A549 (cell line): ENCODE results near the gene FOXP1.
A peak's percentile ranks its signal among the peaks of the same experiment; 100 is the strongest.

Source experiments
- CTCF ChIP-seq: fragments of >200 bp; sonication (Bioruptor Twin); formaldehyde crosslinking; IDR thresholded peaks from 3 replicates; pipeline ENCODE4 v1.5.1; 2016
- FOSB ChIP-seq: fragments of 250-450 bp; sonication (Bioruptor Pico); IDR thresholded peaks from 2 replicates; pipeline ENCODE4 v1.5.0; 2020; ENCODE audit warnings: mild to moderate bottlenecking, moderate library complexity
- JUN ChIP-seq, 2 experiments: fragments of >200 bp; sonication (Bioruptor Twin); formaldehyde crosslinking; IDR thresholded peaks; 2 replicates in 1 of 2; 3 replicates in 1 of 2; pipeline ENCODE4 v1.6.1; 2016 to 2017
- RAD21 ChIP-seq, 2 experiments: fragments of >200 bp in 1 of 2; sonication (Bioruptor Twin) in 1 of 2; formaldehyde crosslinking in 1 of 2; IDR thresholded peaks in 1 of 2; conservative IDR thresholded peaks in 1 of 2; 2 replicates in 1 of 2; 3 replicates in 1 of 2; pipeline ENCODE4 v1.6.1; 2012 to 2018; ENCODE audit warnings: inconsistent platforms in 1 of 2
- RCOR1 ChIP-seq: fragments of 150-350 bp; IDR thresholded peaks from 2 replicates; pipeline ENCODE4 v1.6.1; 2014; ENCODE audit warnings: antibody characterized with exemption, low read length, low read depth
- RNF2 ChIP-seq: fragments of 200-600 bp; sonication (generic); IDR thresholded peaks from 2 replicates; pipeline ENCODE4 v1.6.1; 2016; ENCODE audit warnings: low read depth, mild to moderate bottlenecking, antibody characterized with exemption, moderate library complexity, borderline replicate concordance
- USF2 ChIP-seq: fragments of 450-650 bp; IDR thresholded peaks from 2 replicates; pipeline ENCODE4 v1.6.1; 2014; ENCODE audit warnings: antibody characterized with exemption
- TF ChIP-seq, protein P1 (sequence below): IDR thresholded peaks from 2 replicates; pipeline ENCODE4 v1.6.1; 2012; ENCODE audit warnings: low read depth, borderline replicate concordance
- TF ChIP-seq, protein P2 (sequence below): IDR thresholded peaks from 2 replicates; pipeline ENCODE4 v1.6.1; 2012

DNA sequence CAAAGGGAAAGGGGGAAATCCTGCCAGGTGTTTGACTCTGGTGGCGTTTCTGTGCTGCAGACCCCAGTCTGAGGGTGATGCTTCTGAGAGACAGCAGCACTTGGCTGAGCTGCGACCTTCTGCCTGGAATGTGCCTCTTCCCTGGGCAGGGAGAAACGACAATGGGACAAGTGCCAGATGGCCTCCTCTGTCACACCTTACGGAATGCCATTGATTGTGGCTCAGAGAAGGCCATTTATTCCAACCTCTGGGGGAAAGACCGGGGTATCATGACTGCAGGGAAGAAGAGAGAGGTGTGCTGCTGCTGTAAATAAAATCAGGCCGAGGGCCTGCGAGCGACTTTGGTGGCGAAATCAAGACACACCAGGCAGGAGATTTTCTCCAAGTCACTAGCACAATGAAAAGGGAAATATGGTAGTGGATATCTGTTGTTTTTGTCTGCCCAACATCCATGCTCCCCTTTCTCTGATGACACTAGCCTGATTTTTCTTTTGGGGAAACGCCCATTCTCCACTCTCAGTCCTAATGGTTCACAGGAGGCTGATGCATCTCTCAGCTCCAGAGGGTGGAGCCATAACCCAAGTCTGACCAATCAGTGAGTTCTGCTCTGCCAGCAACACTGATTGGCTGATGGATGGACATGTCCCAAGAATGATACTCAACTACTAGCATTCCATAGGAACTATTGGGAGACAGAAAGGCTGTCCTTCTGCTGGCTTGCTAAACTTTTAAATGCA is 336.1 kb downstream of the FOXP1 start:
- TF ChIP-seq CTCF (no peak), USF2 (no peak), FOSB (CRISPR knock-in tag) (no peak), RCOR1 (no peak), RNF2 (no peak), RAD21 (conservative IDR thresholded peaks at IDR 0.05 in 1 of 2, IDR thresholded peaks at IDR 0.05 in 1 of 2) (0 out of 5 replicates have a peak, but pooled peaks of 1 of the 2 experiments have one; percentile 6), JUN (IDR thresholded peaks at IDR 0.05) (no peak)
- TF ChIP-seq, protein P1, sequence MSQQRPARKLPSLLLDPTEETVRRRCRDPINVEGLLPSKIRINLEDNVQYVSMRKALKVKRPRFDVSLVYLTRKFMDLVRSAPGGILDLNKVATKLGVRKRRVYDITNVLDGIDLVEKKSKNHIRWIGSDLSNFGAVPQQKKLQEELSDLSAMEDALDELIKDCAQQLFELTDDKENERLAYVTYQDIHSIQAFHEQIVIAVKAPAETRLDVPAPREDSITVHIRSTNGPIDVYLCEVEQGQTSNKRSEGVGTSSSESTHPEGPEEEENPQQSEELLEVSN: no peak
- TF ChIP-seq, protein P2, sequence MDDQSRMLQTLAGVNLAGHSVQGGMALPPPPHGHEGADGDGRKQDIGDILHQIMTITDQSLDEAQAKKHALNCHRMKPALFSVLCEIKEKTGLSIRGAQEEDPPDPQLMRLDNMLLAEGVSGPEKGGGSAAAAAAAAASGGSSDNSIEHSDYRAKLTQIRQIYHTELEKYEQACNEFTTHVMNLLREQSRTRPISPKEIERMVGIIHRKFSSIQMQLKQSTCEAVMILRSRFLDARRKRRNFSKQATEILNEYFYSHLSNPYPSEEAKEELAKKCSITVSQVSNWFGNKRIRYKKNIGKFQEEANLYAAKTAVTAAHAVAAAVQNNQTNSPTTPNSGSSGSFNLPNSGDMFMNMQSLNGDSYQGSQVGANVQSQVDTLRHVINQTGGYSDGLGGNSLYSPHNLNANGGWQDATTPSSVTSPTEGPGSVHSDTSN: no peak
